ENCODE data around the gene WNT2B. TPM values are rescaled to one million over a fixed set of nuclear protein-coding genes. Genes with fewer than 3 reads are reported as not detected.
"Not testable (repeated sequence)": the region's sequence is repeated elsewhere in the genome, so short reads cannot be mapped to it uniquely, and the experiment has no call there.

Gene WNT2B
- total RNA-seq, 4 donors from 2014 or later, result 0.03 to 1.5 (median 0.41) TPM

DNA sequence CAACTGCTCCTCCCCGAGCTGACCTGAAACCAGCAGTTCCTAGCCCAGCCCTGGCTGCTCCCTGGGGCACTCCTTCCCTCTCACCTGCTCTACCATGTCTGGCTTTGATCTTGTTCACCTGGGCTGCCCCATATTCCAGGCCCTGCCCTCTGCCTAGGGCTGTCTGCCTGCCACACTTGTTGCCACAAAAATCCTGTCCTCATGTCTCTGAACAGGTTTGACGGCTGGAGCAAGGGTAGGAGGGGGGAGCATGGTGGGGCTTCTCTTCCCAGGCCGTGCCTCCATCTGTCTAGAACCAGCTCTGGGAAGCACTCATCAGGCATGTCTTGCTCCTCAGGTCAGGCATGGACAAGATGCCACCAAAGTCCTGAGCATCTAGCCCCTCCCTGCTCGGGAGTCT is 44.3 kb upstream of the WNT2B start:
- in situ Hi-C loops (cut with MboI; ENCODE audit: low sequenced_read_pairs in 4 of 4), result loop anchor here in 3 of 4 donors (5.0 kb wide), 1 partner anchor 72 kb away; no protein-coding TSS in a partner anchor
- no peak for ATAC-seq
- H3K4me3 ChIP-seq, result no peak overlapping the region
- no peak for TF ChIP-seq CTCF (IDR thresholded peaks at IDR 0.05 in 4 of 5, conservative IDR thresholded peaks at IDR 0.05 in 1 of 5)
- TF ChIP-seq POLR2A (IDR thresholded peaks at IDR 0.05), result no peak
- DNase-seq, result no peak
- no peaks in the 10 kb centered on the region for H3K9me3 ChIP-seq
- no peaks in the 10 kb centered on the region for H3K27me3 ChIP-seq
- intact Hi-C loops (cut with DNase I; ENCODE audit: low total_unique reads), result no loop called here
- no peaks in the 10 kb centered on the region for H3K36me3 ChIP-seq
- no peak overlapping the region for H3K27ac ChIP-seq
- peaks cover 4 to 8% of the 10 kb centered on the region in 2 donors for H3K4me1 ChIP-seq

- TF ChIP-seq POLR2A (IDR thresholded peaks at IDR 0.05), result no peak
- no peak for TF ChIP-seq CTCF (IDR thresholded peaks at IDR 0.05 in 4 of 5, conservative IDR thresholded peaks at IDR 0.05 in 1 of 5)
- intact Hi-C loops (cut with DNase I; ENCODE audit: low total_unique reads) (no loop called here), in situ Hi-C loops (cut with MboI; ENCODE audit: low sequenced_read_pairs in 4 of 4) (loop anchor here in 1 of 4 donors (5.0 kb wide), 1 partner anchor 73 kb away; no protein-coding TSS in a partner anchor)
- H3K36me3 ChIP-seq, result no peaks in the 10 kb centered on the region
- no peaks in the 10 kb centered on the region for H3K27me3 ChIP-seq
- H3K4me1 ChIP-seq, result peaks cover 4 to 8% of the 10 kb centered on the region in 2 donors
- H3K9me3 ChIP-seq, result no peaks in the 10 kb centered on the region
- H3K4me3 ChIP-seq, result no peak overlapping the region
- peak overlapping the region in 1 of 4 donors; percentile 51 for H3K27ac ChIP-seq
- no peak for DNase-seq
- ATAC-seq, result no peak
These were observed 43.6 kb upstream of the WNT2B start for GRCh38 chr1:112465122-112465521.

GRCh38 chr1:112466078-112466660 is 42.6 kb upstream of the WNT2B start:
- H3K4me1 ChIP-seq, result peaks cover 4 to 8% of the 10 kb centered on the region in 2 donors
- no peaks in the 10 kb centered on the region for H3K27me3 ChIP-seq
- in situ Hi-C loops (cut with MboI; ENCODE audit: low sequenced_read_pairs in 4 of 4) (loop anchor here in 1 of 4 donors (5.0 kb wide), 1 partner anchor 74 kb away; no protein-coding TSS in a partner anchor), intact Hi-C loops (cut with DNase I; ENCODE audit: low total_unique reads) (loop anchor here (1.0 kb wide), 1 partner anchor 76 kb away; no protein-coding TSS in a partner anchor)
- TF ChIP-seq CTCF (IDR thresholded peaks at IDR 0.05 in 4 of 5, conservative IDR thresholded peaks at IDR 0.05 in 1 of 5) (peak; percentile 79 to 90 (median 87)), POLR2A (IDR thresholded peaks at IDR 0.05) (no peak)
- peak overlapping the region; percentile 44 to 51 (median 50) for H3K4me3 ChIP-seq
- peak overlapping the region; percentile 37 to 58 (median 50) for H3K27ac ChIP-seq
- H3K36me3 ChIP-seq, result no peaks in the 10 kb centered on the region
- H3K9me3 ChIP-seq, result no peaks in the 10 kb centered on the region
- ATAC-seq (peak; percentile 97 to 98), DNase-seq (peak; percentile 85 to 88)

DNA sequence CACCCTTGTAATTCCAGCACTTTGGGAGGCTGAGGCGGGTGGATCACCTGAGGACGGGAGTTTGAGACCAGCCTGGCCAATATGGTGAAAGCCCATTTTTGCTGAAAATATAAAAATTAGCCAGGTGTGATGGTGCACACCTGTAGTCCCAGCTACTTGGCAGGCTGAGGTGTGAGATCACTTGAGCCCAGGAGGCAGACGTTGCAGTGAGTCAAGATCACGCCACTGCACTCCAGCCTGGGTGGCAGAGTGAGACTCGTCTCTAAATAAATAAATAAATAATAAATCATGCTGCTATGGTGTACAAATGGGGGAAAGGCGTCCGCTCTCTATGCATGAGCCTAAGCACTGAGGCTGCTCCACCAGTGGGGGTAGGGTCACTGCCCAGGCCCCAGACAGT is 38.4 kb upstream of the WNT2B start:
- H3K36me3 ChIP-seq; H3K4me1 ChIP-seq; intact Hi-C loops (cut with DNase I; ENCODE audit: low total_unique reads); H3K9me3 ChIP-seq; H3K4me3 ChIP-seq; H3K27ac ChIP-seq; in situ Hi-C loops (cut with MboI; ENCODE audit: low sequenced_read_pairs in 4 of 4); H3K27me3 ChIP-seq; ATAC-seq; DNase-seq: not testable (repeated sequence)

DNA sequence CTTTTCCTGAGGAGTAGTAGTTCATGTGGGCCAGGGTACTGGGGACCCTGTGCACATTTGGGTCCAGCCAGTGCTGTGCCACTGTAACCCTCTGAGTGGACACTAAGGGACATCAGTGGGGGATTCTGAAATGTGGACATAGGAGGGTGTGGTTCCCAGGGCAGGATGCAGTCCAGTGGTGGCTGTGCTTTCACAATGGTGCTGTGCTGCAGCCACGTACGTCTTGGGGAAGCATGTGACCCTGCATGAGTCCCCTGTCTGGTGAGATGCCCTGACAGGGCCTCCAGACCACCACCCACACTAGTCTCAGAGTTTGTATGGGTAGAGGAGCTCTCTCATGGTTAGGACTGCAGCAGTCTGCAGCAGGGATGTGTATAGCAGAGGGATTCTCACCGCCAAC is 37.8 kb upstream of the WNT2B start:
- in situ Hi-C loops (cut with MboI; ENCODE audit: low sequenced_read_pairs in 4 of 4), result no loop called here
- ATAC-seq (no peak), DNase-seq (no peak)
- peaks cover under 1 to 1% of the 10 kb centered on the region in 2 donors for H3K4me1 ChIP-seq
- H3K9me3 ChIP-seq, result no peaks in the 10 kb centered on the region
- H3K27me3 ChIP-seq, result no peaks in the 10 kb centered on the region
- H3K27ac ChIP-seq, result no peak overlapping the region
- intact Hi-C loops (cut with DNase I; ENCODE audit: low total_unique reads), result no loop called here
- no peak for TF ChIP-seq POLR2A (IDR thresholded peaks at IDR 0.05)
- no peak for TF ChIP-seq CTCF (IDR thresholded peaks at IDR 0.05 in 4 of 5, conservative IDR thresholded peaks at IDR 0.05 in 1 of 5)
- H3K36me3 ChIP-seq, result no peaks in the 10 kb centered on the region
- H3K4me3 ChIP-seq, result no peak overlapping the region

Measured in gastrocnemius medialis (tissue), 4 donors.